Panc1 (cell line): ENCODE data around the gene PAPPA. TPM values are rescaled to one million over a fixed set of nuclear protein-coding genes. Genes with fewer than 3 reads are reported as not detected.

Experiments used
- ATAC-seq: fragments of 200-7000 bp; cut with Tn5 transposase; 2 replicates; pipeline ENCODE4 v1.9.1; 2020; ENCODE audit warnings: mild to moderate bottlenecking, moderate library complexity
- BruUV-seq: library from RNA; stranded (reverse); fragments of 400-500 nt; replicated peaks from 2 replicates; lab custom pipeline; 2021; lab: Mats Ljungman, UMichigan
- CTCF ChIA-PET: fragments of 300-600 bp; sonication (Branson Sonifier 250); formaldehyde crosslinking; loops from one replicate; lab custom pipeline; 2022; ENCODE audit warnings: antibody characterized with exemption; lab: Charles Lee
- POLR2A ChIA-PET: fragments of 300-600 bp; sonication (Branson Sonifier 250); formaldehyde crosslinking; loops from one replicate; lab custom pipeline; 2022; ENCODE audit warnings: antibody characterized with exemption; lab: Charles Lee
- DNase-seq: peaks from one replicate; pipeline ENCODE4 v3.0.0-alpha.2; 2010; ENCODE audit warnings: low read depth, low spot score
- H3K27ac ChIP-seq: 2 replicates; pipeline ENCODE4 v1.5.1; 2011; ENCODE audit warnings: mild to moderate bottlenecking, low read length, inconsistent platforms
- H3K27me3 ChIP-seq: fragments of 200-500 bp; sonication (Bioruptor generic); 2 replicates; pipeline ENCODE4 v1.6.0; 2014; ENCODE audit warnings: low read length, inconsistent platforms; ENCODE audit not compliant: control insufficient read depth, insufficient read depth
- H3K36me3 ChIP-seq: fragments of 200-500 bp; sonication (Bioruptor generic); 2 replicates; pipeline ENCODE4 v1.5.1; 2014; ENCODE audit warnings: inconsistent platforms, mild to moderate bottlenecking, low read length, moderate library complexity; ENCODE audit not compliant: control insufficient read depth, insufficient read depth
- H3K4me1 ChIP-seq: 2 replicates; pipeline ENCODE4 v1.5.1; 2011; ENCODE audit warnings: inconsistent platforms, mild to moderate bottlenecking, low read length, moderate library complexity; ENCODE audit not compliant: control insufficient read depth, insufficient read depth
- H3K4me3 ChIP-seq, 2 experiments: 2 replicates each; pipeline ENCODE4 v1.5.1; 2011 to 2012; ENCODE audit warnings: low read depth in 2 of 2, low read length in 2 of 2, mild to moderate bottlenecking in 2 of 2, inconsistent platforms in 1 of 2, moderate library complexity in 1 of 2
- H3K9me3 ChIP-seq: fragments of 200-500 bp; sonication (Bioruptor generic); 2 replicates; pipeline ENCODE4 v1.5.1; 2014; ENCODE audit warnings: low read depth, mild to moderate bottlenecking, inconsistent platforms, low read length, moderate library complexity; ENCODE audit not compliant: control insufficient read depth, insufficient read depth
- POLR2AphosphoS5 ChIP-seq: IDR thresholded peaks from 2 replicates; pipeline ENCODE4 v1.6.1; 2012; ENCODE audit warnings: mild to moderate bottlenecking, low read depth, low read length, moderate library complexity
- SIN3A ChIP-seq: IDR thresholded peaks from 2 replicates; pipeline ENCODE4 v1.6.1; 2012; ENCODE audit warnings: low read depth, mild to moderate bottlenecking, low read length, moderate library complexity, borderline replicate concordance; ENCODE audit not compliant: insufficient read depth
- TCF7L2 ChIP-seq: IDR thresholded peaks from 2 replicates; pipeline ENCODE4 v1.6.1; 2011; ENCODE audit warnings: mild to moderate bottlenecking, low read depth, low read length, inconsistent platforms
- in situ Hi-C: cut with HindIII; loops from 2 replicates; pipeline ENCODE4 v1.10.0; 2016; ENCODE audit warnings: low sequenced_read_pairs, low pct_unique_long_range_greater_than_20kb
- intact Hi-C: fragments of 100-400 bp; cut with micrococcal nuclease; formaldehyde crosslinking; loops from one replicate; pipeline ENCODE4 v1.10.0; 2022; ENCODE audit not compliant: unreplicated experiment
- total RNA-seq: library from RNA; stranded (reverse); gene quantifications from one replicate; pipeline ENCODE4 v1.2.1, GENCODE V29; 2021; ENCODE audit not compliant: unreplicated experiment
- TF ChIP-seq, protein P1 (sequence below): fragments of 450-650 bp; IDR thresholded peaks from 2 replicates; pipeline ENCODE4 v1.5.1; 2017; ENCODE audit warnings: mild to moderate bottlenecking
- TF ChIP-seq, protein P2 (sequence below), 2 experiments: IDR thresholded peaks; 2 replicates each; pipeline ENCODE4 v1.6.1; 2011 to 2012; ENCODE audit warnings: low read depth in 2 of 2, control low read depth in 1 of 2, low read length in 1 of 2, mild to moderate bottlenecking in 1 of 2, moderate library complexity in 1 of 2; ENCODE audit not compliant: insufficient read depth in 1 of 2

PAPPA gene
- total RNA-seq, 1 experiment from 2014 or later, result 1.2 TPM

- no peaks in the 10 kb centered on the region for H3K36me3 ChIP-seq
- H3K27me3 ChIP-seq, result no peaks in the 10 kb centered on the region
- no peak overlapping the region for H3K4me3 ChIP-seq
- no peak for ATAC-seq
- no peak for TF ChIP-seq POLR2AphosphoS5
- TF ChIP-seq, protein P1, sequence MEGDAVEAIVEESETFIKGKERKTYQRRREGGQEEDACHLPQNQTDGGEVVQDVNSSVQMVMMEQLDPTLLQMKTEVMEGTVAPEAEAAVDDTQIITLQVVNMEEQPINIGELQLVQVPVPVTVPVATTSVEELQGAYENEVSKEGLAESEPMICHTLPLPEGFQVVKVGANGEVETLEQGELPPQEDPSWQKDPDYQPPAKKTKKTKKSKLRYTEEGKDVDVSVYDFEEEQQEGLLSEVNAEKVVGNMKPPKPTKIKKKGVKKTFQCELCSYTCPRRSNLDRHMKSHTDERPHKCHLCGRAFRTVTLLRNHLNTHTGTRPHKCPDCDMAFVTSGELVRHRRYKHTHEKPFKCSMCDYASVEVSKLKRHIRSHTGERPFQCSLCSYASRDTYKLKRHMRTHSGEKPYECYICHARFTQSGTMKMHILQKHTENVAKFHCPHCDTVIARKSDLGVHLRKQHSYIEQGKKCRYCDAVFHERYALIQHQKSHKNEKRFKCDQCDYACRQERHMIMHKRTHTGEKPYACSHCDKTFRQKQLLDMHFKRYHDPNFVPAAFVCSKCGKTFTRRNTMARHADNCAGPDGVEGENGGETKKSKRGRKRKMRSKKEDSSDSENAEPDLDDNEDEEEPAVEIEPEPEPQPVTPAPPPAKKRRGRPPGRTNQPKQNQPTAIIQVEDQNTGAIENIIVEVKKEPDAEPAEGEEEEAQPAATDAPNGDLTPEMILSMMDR, result no peak
- TF ChIP-seq TCF7L2, result no peak
- TF ChIP-seq SIN3A, result no peak
- TF ChIP-seq, protein P2, sequence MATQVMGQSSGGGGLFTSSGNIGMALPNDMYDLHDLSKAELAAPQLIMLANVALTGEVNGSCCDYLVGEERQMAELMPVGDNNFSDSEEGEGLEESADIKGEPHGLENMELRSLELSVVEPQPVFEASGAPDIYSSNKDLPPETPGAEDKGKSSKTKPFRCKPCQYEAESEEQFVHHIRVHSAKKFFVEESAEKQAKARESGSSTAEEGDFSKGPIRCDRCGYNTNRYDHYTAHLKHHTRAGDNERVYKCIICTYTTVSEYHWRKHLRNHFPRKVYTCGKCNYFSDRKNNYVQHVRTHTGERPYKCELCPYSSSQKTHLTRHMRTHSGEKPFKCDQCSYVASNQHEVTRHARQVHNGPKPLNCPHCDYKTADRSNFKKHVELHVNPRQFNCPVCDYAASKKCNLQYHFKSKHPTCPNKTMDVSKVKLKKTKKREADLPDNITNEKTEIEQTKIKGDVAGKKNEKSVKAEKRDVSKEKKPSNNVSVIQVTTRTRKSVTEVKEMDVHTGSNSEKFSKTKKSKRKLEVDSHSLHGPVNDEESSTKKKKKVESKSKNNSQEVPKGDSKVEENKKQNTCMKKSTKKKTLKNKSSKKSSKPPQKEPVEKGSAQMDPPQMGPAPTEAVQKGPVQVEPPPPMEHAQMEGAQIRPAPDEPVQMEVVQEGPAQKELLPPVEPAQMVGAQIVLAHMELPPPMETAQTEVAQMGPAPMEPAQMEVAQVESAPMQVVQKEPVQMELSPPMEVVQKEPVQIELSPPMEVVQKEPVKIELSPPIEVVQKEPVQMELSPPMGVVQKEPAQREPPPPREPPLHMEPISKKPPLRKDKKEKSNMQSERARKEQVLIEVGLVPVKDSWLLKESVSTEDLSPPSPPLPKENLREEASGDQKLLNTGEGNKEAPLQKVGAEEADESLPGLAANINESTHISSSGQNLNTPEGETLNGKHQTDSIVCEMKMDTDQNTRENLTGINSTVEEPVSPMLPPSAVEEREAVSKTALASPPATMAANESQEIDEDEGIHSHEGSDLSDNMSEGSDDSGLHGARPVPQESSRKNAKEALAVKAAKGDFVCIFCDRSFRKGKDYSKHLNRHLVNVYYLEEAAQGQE (IDR thresholded peaks at IDR 0.05; ENCODE audit: insufficient read depth in 1 of 2, low read depth in 2 of 2, low read length in 1 of 2), result no peak
- intact Hi-C loops, result no loop called here
- CTCF ChIA-PET, result no interaction called here
- BruUV-seq, result no TSS peak
- H3K4me1 ChIP-seq, result no peaks in the 10 kb centered on the region
- POLR2A ChIA-PET, result interaction anchor here (0.7 kb wide), 1 partner anchor 17 kb away, joined by 5 read pairs; no protein-coding TSS in a partner anchor
- in situ Hi-C loops, result no loop called here
- H3K27ac ChIP-seq, result no peak overlapping the region
- no peaks in the 10 kb centered on the region for H3K9me3 ChIP-seq
- DNase-seq, result no peak
Observed at GRCh38 chr9:116416421-116416820, 262.8 kb downstream of the PAPPA start.

GRCh38 chr9:116417464-116417863 is 263.9 kb downstream of the PAPPA start:
- H3K4me1 ChIP-seq, result no peaks in the 10 kb centered on the region
- H3K27me3 ChIP-seq, result no peaks in the 10 kb centered on the region
- POLR2A ChIA-PET, result no interaction called here
- in situ Hi-C loops (no loop called here), intact Hi-C loops (no loop called here)
- ATAC-seq (no peak), DNase-seq (no peak)
- H3K27ac ChIP-seq, result no peak overlapping the region
- H3K36me3 ChIP-seq, result no peaks in the 10 kb centered on the region
- CTCF ChIA-PET, result no interaction called here
- BruUV-seq, result no TSS peak
- no peak overlapping the region for H3K4me3 ChIP-seq
- TF ChIP-seq, protein P2 (IDR thresholded peaks at IDR 0.05; ENCODE audit: insufficient read depth in 1 of 2, low read depth in 2 of 2, low read length in 1 of 2), result no peak
- TF ChIP-seq TCF7L2, result no peak
- TF ChIP-seq, protein P1, result no peak
- TF ChIP-seq POLR2AphosphoS5, result no peak
- no peak for TF ChIP-seq SIN3A
- H3K9me3 ChIP-seq, result no peaks in the 10 kb centered on the region
